Fibroblast of lung (primary cell): ENCODE measurements around the gene NLRP6.

Experiments
- CTCF ChIP-seq, 2 donors: IDR thresholded peaks in 1 of 2; conservative IDR thresholded peaks in 1 of 2; 1 replicate in 1 of 2; 2 replicates in 1 of 2; pipeline ENCODE4 v1.5.1; 2011 to 2012; ENCODE audit warnings: low read length in 2 of 2, control low read depth in 1 of 2, inconsistent platforms in 1 of 2, low read depth in 1 of 2, mild to moderate bottlenecking in 1 of 2
- EZH2 ChIP-seq: IDR thresholded peaks from 2 replicates; pipeline ENCODE4 v1.5.1; 2012; ENCODE audit warnings: low read length, control low read depth, mild to moderate bottlenecking; ENCODE audit errors: missing control alignments

DNA sequence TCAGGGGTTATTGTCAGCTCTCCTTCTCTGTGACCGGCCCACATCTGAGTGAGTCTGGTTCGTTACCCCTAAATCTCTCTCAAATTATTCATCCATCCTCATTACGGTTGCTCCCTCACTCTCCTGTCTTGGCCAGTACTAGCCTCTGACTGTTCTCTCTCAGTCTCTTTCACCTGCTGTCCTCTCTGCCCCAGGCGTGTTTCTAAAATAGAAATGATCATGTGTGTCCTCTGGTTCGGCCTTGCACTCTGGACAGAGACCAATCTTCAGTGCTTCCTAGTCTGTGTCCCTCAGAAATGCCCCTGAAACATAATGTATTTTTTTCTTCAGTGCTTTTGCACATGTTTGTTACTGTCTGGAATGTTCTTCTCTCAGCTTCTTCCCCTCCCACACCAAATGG lies 36.6 kb upstream of the NLRP6 start:
- TF ChIP-seq CTCF (conservative IDR thresholded peaks at IDR 0.05 in 1 of 2, IDR thresholded peaks at IDR 0.05 in 1 of 2; ENCODE audit: low read depth in 1 of 2, low read length in 2 of 2) = no peak
- no peak for TF ChIP-seq EZH2
